ENCODE results near the gene PARD3.

DNA sequence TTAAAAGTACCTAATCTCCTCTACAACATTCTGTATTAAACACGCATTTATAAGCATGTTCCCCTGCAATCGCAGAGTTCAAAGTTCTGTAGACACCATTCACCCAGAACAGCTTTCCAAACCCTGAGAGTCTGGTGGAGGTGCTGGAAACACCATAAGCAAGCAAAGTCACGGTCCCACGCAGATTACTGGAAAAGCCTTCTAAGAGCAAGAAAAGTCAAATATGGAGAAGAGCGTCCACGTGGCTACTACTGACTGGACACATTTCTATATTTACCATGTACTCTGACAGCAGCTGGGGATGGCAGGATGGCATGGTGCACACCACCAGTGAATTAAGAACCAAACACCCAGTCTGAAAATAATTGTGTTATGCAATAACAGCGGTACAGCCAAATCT, 97.7 kb downstream of the PARD3 start:
- TF ChIP-seq, protein P1, sequence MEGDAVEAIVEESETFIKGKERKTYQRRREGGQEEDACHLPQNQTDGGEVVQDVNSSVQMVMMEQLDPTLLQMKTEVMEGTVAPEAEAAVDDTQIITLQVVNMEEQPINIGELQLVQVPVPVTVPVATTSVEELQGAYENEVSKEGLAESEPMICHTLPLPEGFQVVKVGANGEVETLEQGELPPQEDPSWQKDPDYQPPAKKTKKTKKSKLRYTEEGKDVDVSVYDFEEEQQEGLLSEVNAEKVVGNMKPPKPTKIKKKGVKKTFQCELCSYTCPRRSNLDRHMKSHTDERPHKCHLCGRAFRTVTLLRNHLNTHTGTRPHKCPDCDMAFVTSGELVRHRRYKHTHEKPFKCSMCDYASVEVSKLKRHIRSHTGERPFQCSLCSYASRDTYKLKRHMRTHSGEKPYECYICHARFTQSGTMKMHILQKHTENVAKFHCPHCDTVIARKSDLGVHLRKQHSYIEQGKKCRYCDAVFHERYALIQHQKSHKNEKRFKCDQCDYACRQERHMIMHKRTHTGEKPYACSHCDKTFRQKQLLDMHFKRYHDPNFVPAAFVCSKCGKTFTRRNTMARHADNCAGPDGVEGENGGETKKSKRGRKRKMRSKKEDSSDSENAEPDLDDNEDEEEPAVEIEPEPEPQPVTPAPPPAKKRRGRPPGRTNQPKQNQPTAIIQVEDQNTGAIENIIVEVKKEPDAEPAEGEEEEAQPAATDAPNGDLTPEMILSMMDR (IDR thresholded peaks at IDR 0.05; ENCODE audit: borderline replicate concordance, extremely low read depth, low read length, poor library complexity, severe bottlenecking), result no peak
- TF ChIP-seq EZH2 (IDR thresholded peaks at IDR 0.05; ENCODE audit: borderline replicate concordance, low read depth, low read length, severe bottlenecking), result no peak
